HG02678 (cell line): ENCODE data around the gene RCOR1.
"Not testable (repeated sequence)": the region's sequence is repeated elsewhere in the genome, so short reads cannot be mapped to it uniquely, and the experiment has no call there.

Experiments used
- ATAC-seq: cut with Tn5 transposase; IDR thresholded peaks from one replicate; pipeline ENCODE4 v1.9.1; 2021; ENCODE audit warnings: mild to moderate bottlenecking, moderate library complexity; ENCODE audit not compliant: unreplicated experiment

RCOR1 gene

DNA sequence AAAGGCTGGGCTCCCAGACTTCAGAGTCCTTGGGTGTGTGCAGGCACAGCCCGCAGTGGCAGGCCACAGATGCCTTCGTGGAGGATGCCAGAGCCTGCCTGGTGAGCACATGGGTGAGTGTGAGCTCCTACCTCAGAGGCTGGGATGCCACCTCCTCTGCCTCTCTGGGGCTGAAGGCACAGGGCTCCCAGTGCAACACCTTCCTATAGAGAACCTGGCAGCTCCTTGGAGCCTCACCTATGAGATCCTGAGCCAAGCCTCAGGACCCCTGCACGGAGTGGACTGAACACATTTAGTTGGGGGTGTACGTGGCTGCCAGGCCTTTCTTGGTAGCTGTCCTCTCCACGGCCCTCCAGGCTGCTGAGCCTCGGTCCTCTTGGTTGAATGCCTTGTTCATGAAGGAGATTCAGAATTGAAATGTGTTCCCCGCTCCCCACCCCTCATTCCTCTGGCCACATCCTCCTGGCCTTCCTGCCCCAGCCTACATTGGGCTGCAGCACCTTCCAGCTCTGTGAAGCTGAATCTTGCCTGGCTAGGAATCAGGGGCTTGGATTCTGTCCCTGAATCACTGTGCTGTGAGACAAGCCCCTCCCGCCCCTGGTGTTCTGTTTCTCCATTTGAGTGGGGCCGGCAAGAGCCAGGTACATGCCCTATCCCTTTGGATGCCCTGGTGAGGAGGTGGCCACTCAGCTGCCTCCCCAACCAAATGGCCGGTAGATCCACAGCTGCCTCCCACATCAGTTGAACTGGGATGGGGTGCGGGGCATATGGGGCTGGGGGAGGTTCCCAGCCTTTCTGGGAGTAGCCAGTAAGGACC, 146.1 kb downstream of the RCOR1 start:
- ATAC-seq = no peak

GRCh38 chr14:102739190-102739469, 146.7 kb downstream of the RCOR1 start:
- no peak for ATAC-seq

DNA sequence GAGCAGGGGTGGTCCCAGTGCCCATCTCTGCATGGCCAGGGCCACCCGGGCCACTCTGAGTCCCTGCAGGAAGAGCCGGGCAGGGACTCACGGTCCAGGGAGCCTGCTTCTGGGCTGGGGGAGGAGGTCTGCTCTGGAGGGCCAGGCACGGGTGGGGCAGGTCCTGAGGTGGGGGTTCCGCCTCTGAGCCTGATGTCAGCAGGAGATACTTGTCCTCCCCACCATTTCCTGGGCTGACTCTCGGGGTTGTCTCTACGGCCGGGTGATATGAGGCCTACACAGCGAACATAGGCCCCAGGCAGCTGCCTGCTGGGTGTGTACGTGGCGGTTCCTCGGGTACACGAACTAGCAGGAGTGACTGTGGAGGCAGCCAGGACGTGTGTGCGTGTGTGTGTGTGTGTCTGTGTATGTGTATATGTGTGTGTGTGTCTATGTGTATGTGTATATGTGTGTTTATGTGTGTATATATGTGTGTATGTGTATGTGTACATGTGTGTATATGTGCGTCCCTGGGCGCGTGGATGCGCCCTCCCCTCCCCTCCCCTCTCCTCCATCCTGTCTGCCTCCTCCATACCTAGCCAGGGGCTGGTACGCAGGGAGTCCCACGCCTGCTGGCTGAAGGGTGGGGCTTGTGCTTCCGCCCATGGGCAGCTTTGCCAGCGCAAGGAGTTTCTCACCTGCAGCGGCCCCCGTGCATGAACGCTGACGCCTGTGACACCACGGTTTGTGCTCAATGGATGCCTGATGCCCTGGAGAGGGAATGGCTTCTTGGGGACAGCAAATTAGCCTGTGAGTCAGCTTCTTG, 154.4 kb downstream of the RCOR1 start:
- ATAC-seq = no peak

DNA sequence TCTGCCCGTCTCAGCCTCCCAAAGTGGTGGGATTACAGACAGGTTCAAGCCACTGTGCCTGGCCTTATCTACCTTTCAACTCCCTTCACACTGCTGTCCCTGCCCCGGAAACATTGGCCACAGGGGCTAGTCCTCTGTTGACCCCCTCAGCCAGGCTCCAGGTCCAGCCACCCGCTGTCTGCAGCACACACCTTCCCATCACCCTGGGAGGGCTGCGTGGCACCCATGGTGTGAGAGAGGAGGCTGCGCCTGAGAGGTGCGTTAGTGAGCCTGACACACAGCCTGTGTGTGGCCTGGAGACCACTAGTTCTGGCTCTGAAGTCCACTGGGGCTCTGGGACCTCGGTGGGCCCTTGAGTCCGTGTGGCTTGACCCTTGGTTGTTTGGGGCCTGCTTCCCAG, 156.4 kb downstream of the RCOR1 start:
- no peak for ATAC-seq

- no peak for ATAC-seq
Observed at GRCh38 chr14:102749393-102750305, 157.2 kb downstream of the RCOR1 start.

- ATAC-seq = no peak
Observed at GRCh38 chr14:102750376-102750775, 157.9 kb downstream of the RCOR1 start.

GRCh38 chr14:102751088-102751487, 158.6 kb downstream of the RCOR1 start:
- ATAC-seq = no peak

DNA sequence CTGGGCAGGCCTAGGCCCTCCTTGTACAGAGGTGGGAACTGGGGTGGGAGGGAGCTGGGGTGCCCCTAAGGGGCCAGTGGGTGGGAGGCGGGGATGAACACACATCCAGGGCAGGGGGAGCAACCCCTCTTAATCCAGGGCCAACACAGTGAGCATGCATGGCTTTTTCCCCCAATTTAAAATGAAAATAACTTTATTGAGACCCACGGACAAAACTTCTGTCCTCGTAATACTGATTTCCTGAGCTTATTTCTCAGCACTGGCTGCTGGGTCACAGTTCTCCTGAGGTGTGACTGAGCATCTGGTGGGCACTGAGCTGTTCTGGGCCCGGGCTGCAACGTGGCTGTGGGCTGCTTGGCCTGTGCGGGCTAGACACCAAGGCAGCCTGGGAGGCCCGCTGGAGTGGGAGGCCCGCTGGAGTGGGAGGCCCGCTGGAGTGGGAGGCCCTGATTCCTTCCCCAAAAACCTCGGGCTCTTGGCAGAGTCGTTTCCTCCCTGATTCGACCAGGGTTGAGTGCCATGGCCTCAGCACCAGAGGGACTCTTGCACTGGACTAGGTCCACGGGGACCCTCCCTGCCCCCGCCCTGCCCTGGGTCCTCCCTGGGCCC, 159.9 kb downstream of the RCOR1 start:
- ATAC-seq = no peak

GRCh38 chr14:102754370-102755262, 162.2 kb downstream of the RCOR1 start:
- peak; percentile 58 for ATAC-seq

GRCh38 chr14:102757646-102758045, 165.2 kb downstream of the RCOR1 start:
- no peak for ATAC-seq

- ATAC-seq = no peak
Observed at GRCh38 chr14:102758087-102758486, 165.6 kb downstream of the RCOR1 start.

- ATAC-seq = no peak
Observed at GRCh38 chr14:102759456-102760187, 167.2 kb downstream of the RCOR1 start.

DNA sequence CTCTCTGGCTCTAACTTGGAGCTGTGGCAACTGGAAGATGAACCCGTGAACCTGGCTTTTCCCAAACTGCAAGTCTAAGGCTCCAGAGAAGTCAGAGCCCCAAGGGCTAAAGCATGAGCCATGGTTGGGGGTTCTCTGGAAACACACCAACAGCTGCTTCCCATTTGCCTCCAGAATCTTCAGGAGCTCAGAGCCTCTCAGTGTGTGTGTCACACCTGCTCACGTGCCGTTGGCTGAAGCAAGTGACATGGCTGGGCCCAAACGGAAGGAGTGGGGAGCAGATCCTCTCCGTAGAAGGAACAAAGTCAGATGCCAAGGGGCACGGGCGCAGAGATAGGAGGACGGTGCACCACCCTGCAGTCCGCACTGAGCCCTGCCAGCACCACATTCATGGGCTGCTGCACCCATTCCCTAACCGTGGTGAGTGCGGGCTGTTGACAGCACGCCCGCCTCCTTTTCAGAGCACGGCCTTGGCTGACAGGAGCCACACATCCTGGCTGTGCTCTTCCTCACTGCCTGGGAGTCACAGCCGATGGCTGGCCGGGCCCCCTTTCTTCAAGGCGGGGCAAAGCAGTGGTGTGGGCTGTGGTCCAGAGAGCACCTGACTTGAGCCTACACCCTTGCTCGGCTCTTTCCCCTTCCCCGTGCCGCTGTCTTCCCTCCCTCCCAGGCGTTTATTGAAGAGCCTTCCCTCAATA, 168.2 kb downstream of the RCOR1 start:
- no peak for ATAC-seq

- no peak for ATAC-seq
Observed at GRCh38 chr14:102761206-102761605, 168.8 kb downstream of the RCOR1 start.

DNA sequence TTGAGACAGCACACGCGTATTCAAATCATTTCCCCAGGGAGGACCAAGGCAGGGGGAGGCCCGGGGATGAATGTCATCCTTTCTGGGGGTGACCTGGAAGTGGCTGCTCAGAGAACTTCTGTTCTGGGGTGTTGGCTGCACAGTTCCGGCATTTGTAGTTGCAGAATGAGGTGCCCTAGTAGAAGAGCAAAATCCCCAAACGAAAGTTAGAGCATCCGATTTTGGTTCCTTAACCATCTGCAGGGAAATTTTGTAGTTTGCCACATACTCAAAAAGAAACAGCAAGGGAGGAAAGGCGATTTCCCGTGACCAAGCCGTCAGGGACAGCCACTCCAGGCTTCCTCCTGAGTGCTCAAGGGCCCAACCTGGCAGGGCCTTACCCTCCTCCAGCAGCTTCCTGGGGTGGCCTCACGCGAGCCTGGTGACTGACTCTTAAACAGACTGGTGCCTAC, 171.8 kb downstream of the RCOR1 start:
- ATAC-seq = peak; percentile 60

GRCh38 chr14:102765770-102766169, 173.3 kb downstream of the RCOR1 start:
- not testable (repeated sequence) for ATAC-seq

GRCh38 chr14:102768223-102769048, 176.0 kb downstream of the RCOR1 start:
- ATAC-seq = peak; percentile 61

GRCh38 chr14:102769049-102769327, 176.5 kb downstream of the RCOR1 start:
- ATAC-seq = no peak
